IMR-90 (cell line): Measurements from ENCODE around the gene TCF4. TPM values are rescaled to one million over a fixed set of nuclear protein-coding genes. Genes with fewer than 3 reads are reported as not detected.
A peak's percentile ranks its signal among the peaks of the same experiment; 100 is the strongest.

Source experiments
- ATAC-seq: fragments of 200-7000 bp; cut with Tn5 transposase; 2 replicates; pipeline ENCODE4 v1.9.1; 2020; ENCODE audit warnings: low read depth, mild to moderate bottlenecking, moderate library complexity
- BruUV-seq: library from RNA; stranded (reverse); fragments of 400-500 nt; replicated peaks from 2 replicates; lab custom pipeline; 2021; lab: Mats Ljungman, UMichigan
- CTCF ChIA-PET: fragments of 300-600 bp; formaldehyde crosslinking; extraction: SDS; loops from one replicate; lab custom pipeline; 2021; ENCODE audit warnings: antibody characterized with exemption; lab: Yijun Ruan, JAX
- POLR2A ChIA-PET: fragments of 300-600 bp; sonication (Branson Sonifier 250); formaldehyde crosslinking; loops from one replicate; lab custom pipeline; 2022; ENCODE audit warnings: antibody characterized with exemption; ENCODE audit not compliant: unreplicated experiment; lab: Charles Lee
- DNase-seq: peaks from one replicate; pipeline ENCODE4 v3.0.0; 2013
- H2AFZ ChIP-seq: replicated peaks from 2 replicates; pipeline ENCODE3; 2013; ENCODE audit warnings: low read length, mild to moderate bottlenecking; ENCODE audit not compliant: poor library complexity
- H2AK5ac ChIP-seq: 2 replicates; pipeline ENCODE4 v1.6.1; 2013; ENCODE audit warnings: low read depth, low read length, inconsistent platforms
- H2AK9ac ChIP-seq: replicated peaks from 2 replicates; pipeline ENCODE3; 2013; ENCODE audit warnings: mild to moderate bottlenecking, low read depth, low read length, moderate library complexity; ENCODE audit not compliant: poor library complexity
- H2BK120ac ChIP-seq: 2 replicates; pipeline ENCODE4 v1.6.1; 2013; ENCODE audit warnings: low read depth, low read length, inconsistent platforms
- H2BK15ac ChIP-seq: 3 replicates; pipeline ENCODE4 v1.6.1; 2013; ENCODE audit warnings: low read depth, low read length, inconsistent platforms
- H2BK20ac ChIP-seq: 2 replicates; pipeline ENCODE4 v1.6.1; 2013; ENCODE audit warnings: low read depth, mild to moderate bottlenecking, inconsistent platforms, low read length, moderate library complexity
- H2BK5ac ChIP-seq: 2 replicates; pipeline ENCODE4 v1.6.1; 2013; ENCODE audit warnings: mild to moderate bottlenecking, low read depth, low read length, inconsistent platforms; ENCODE audit not compliant: poor library complexity, severe bottlenecking
- H3K14ac ChIP-seq: replicated peaks from 2 replicates; pipeline ENCODE4 v1.6.1; 2013; ENCODE audit warnings: low read depth, low read length, inconsistent platforms
- H3K18ac ChIP-seq: 2 replicates; pipeline ENCODE4 v1.6.1; 2013; ENCODE audit warnings: low read depth, low read length, control low read depth
- H3K23ac ChIP-seq: 2 replicates; pipeline ENCODE4 v1.6.1; 2013; ENCODE audit warnings: low read depth, low read length, inconsistent platforms
- H3K27ac ChIP-seq: 2 replicates; pipeline ENCODE4 v1.5.1; 2013; ENCODE audit warnings: mild to moderate bottlenecking, control low read depth, low read length; ENCODE audit not compliant: insufficient read depth
- H3K27me3 ChIP-seq: 2 replicates; pipeline ENCODE4 v1.6.1; 2013; ENCODE audit warnings: low read length; ENCODE audit not compliant: control insufficient read depth, insufficient read depth
- H3K36me3 ChIP-seq: 2 replicates; pipeline ENCODE4 v1.6.1; 2013; ENCODE audit warnings: low read length, mixed read lengths; ENCODE audit not compliant: control insufficient read depth, insufficient read depth
- H3K4ac ChIP-seq: 2 replicates; pipeline ENCODE4 v1.6.1; 2013; ENCODE audit warnings: low read depth, low read length, inconsistent platforms
- H3K4me1 ChIP-seq: 2 replicates; pipeline ENCODE4 v1.6.1; 2013; ENCODE audit warnings: low read length, mixed read lengths; ENCODE audit not compliant: control insufficient read depth, insufficient read depth
- H3K4me2 ChIP-seq: 2 replicates; pipeline ENCODE4 v1.6.1; 2013; ENCODE audit warnings: low read depth, mild to moderate bottlenecking, control low read depth, low read length, moderate library complexity
- H3K4me3 ChIP-seq: 2 replicates; pipeline ENCODE4 v1.5.1; 2013; ENCODE audit warnings: low read depth, mild to moderate bottlenecking, control low read depth, low read length, moderate library complexity; ENCODE audit not compliant: insufficient read depth
- H3K56ac ChIP-seq: 2 replicates; pipeline ENCODE4 v1.6.1; 2013; ENCODE audit warnings: low read length, inconsistent platforms; ENCODE audit not compliant: insufficient read depth; ENCODE audit errors: extremely low read depth
- H3K79me1 ChIP-seq, 2 experiments: 2 replicates each; pipeline ENCODE4 v1.6.1; 2013; ENCODE audit warnings: low read length in 2 of 2, inconsistent platforms in 1 of 2, low read depth in 1 of 2
- H3K9ac ChIP-seq: 2 replicates; pipeline ENCODE4 v1.6.1; 2013; ENCODE audit warnings: low read depth, low read length, control low read depth
- H3K9me1 ChIP-seq: 2 replicates; pipeline ENCODE4 v1.6.1; 2013; ENCODE audit warnings: low read length, inconsistent platforms; ENCODE audit not compliant: insufficient read depth
- H3K9me3 ChIP-seq: 2 replicates; pipeline ENCODE4 v1.6.1; 2013; ENCODE audit warnings: low read length; ENCODE audit not compliant: control insufficient read depth, insufficient read depth
- H4K20me1 ChIP-seq: 2 replicates; pipeline ENCODE4 v1.6.1; 2013; ENCODE audit warnings: low read length, inconsistent platforms; ENCODE audit not compliant: insufficient read depth
- H4K5ac ChIP-seq: 2 replicates; pipeline ENCODE4 v1.6.1; 2013; ENCODE audit warnings: mild to moderate bottlenecking, low read depth, low read length, control low read depth
- H4K8ac ChIP-seq, 2 experiments: 2 replicates each; pipeline ENCODE4 v1.6.1; 2013; ENCODE audit warnings: low read depth in 2 of 2, low read length in 2 of 2, control low read depth in 1 of 2, inconsistent platforms in 1 of 2
- H4K91ac ChIP-seq: 2 replicates; pipeline ENCODE4 v1.6.1; 2013; ENCODE audit warnings: low read depth, low read length, inconsistent platforms; ENCODE audit not compliant: insufficient read depth
- CTCF ChIP-seq: conservative IDR thresholded peaks from 2 replicates; pipeline ENCODE4 v1.5.1; 2012; ENCODE audit warnings: mild to moderate bottlenecking, low read depth, low read length, improper control_type of control experiment
- FOS ChIP-seq: fragments of 150-350 bp; IDR thresholded peaks from 2 replicates; pipeline ENCODE4 v1.6.1; 2016; ENCODE audit warnings: low read depth, low read length
- MAFK ChIP-seq: IDR thresholded peaks from 2 replicates; pipeline ENCODE4 v1.6.1; 2012; ENCODE audit warnings: low read depth, low read length, improper control_type of control experiment
- RAD21 ChIP-seq: IDR thresholded peaks from 2 replicates; pipeline ENCODE4 v1.6.1; 2012; ENCODE audit warnings: low read length, improper control_type of control experiment
- RCOR1 ChIP-seq: IDR thresholded peaks from 2 replicates; pipeline ENCODE4 v1.6.1; 2012; ENCODE audit warnings: mild to moderate bottlenecking, low read length, improper control_type of control experiment; ENCODE audit not compliant: insufficient replicate concordance
- WGBS, 2 experiments: methylation state at CpG; one replicate each; pipeline versions ENCODE4 v1.1.5 to v1.1.7; 2013; ENCODE audit warnings: missing lambda C conversion rate in 2 of 2; ENCODE audit not compliant: insufficient read length in 1 of 2; ENCODE audit errors: extremely low coverage in 2 of 2; 5-methylcytosine and 5-hydroxymethylcytosine counted together
- dilution Hi-C: fragments of 300-500 bp; cut with HindIII; formaldehyde crosslinking; loops from one replicate; pipeline ENCODE4 v1.14.3; 2018; ENCODE audit warnings: low sequenced_read_pairs; ENCODE audit not compliant: unreplicated experiment
- in situ Hi-C: fragments of 300-500 bp; cut with MboI; formaldehyde crosslinking; loops from 3 replicates; pipeline ENCODE4 v1.14.3; 2019; ENCODE audit warnings: low sequenced_read_pairs, inconsistent platforms, mixed read lengths
- intact Hi-C: fragments of 100-400 bp; cut with micrococcal nuclease; formaldehyde crosslinking; loops from 2 replicates; pipeline ENCODE4 v1.10.0; 2022
- polyA plus RNA-seq, 3 experiments: library from polyadenylated mRNA; depleted of rRNA; stranded (reverse); fragments of >200 nt; gene quantifications; 2 replicates each; pipeline ENCODE4 v1.2.3, GENCODE V29; 2012; ENCODE audit warnings: low replicate concordance in 1 of 3
- total RNA-seq: library from RNA; depleted of rRNA; stranded (reverse); fragments of >200 nt; gene quantifications from 2 replicates; pipeline ENCODE4 v1.2.3, GENCODE V29; 2012

Gene TCF4
- total and polyA plus RNA-seq, 2 of the 4 experiments (the other 2 are of a cell fraction): 30.0 to 87.1 TPM

GRCh38 chr18:55422456-55423180 lies 165.4 kb downstream of the TCF4 start:
- WGBS, 2 experiments: no CpG with 5 or more reads among the region's 13 CpGs
- H2BK20ac ChIP-seq: 0 out of 2 replicates have a peak overlapping the region, but pooled peaks have one; percentile 21
- H3K56ac ChIP-seq: 0 out of 2 replicates have a peak overlapping the region, but pooled peaks have one; percentile 28
- POLR2A ChIA-PET: interaction anchor here (0.6 kb wide), 1 partner anchor 385 kb away, joined by 3 read pairs; no protein-coding TSS in a partner anchor
- H3K23ac ChIP-seq: peak overlapping the region; percentile 88
- no peak overlapping the region for H2AK5ac ChIP-seq
- H3K18ac ChIP-seq: peak overlapping the region; percentile 74
- H3K4me3 ChIP-seq: peak overlapping the region; percentile 43
- H3K36me3 ChIP-seq: no peaks in the 10 kb centered on the region
- dilution Hi-C loops: no loop called here
- peak overlapping the region; percentile 89 for H4K5ac ChIP-seq
- H2BK15ac ChIP-seq: no peak overlapping the region; the same call in 2 of the 3 replicates
- peak overlapping the region; percentile 62 for H3K9ac ChIP-seq
- H4K20me1 ChIP-seq: no peaks in the 10 kb centered on the region
- peak overlapping the region; percentile 99 for H3K4me2 ChIP-seq
- in situ Hi-C loops: loop anchor here (25.0 kb wide), 1 partner anchor 185 kb away; no protein-coding TSS in a partner anchor
- H3K4ac ChIP-seq: no peak overlapping the region; the same call in 1 of the 2 replicates
- ATAC-seq (no peak), DNase-seq (peak; percentile 53)
- CTCF ChIA-PET: interaction anchor here (0.7 kb wide), 1 partner anchor 892 kb away, joined by 3 read pairs; no protein-coding TSS in a partner anchor
- peak overlapping the region; percentile 78 for H3K27ac ChIP-seq
- peak overlapping the region; percentile 65 for H3K14ac ChIP-seq
- peak; percentile 47; the same call in 1 of the 2 replicates for TF ChIP-seq MAFK
- TF ChIP-seq CTCF: no peak
- no peak for TF ChIP-seq RCOR1
- TF ChIP-seq RAD21: no peak
- TF ChIP-seq FOS: no peak
- H4K8ac ChIP-seq: peak overlapping the region; percentile 28 to 61
- no peaks in the 10 kb centered on the region for H3K9me3 ChIP-seq
- H2BK120ac ChIP-seq: peak overlapping the region; percentile 58; the same call in 1 of the 2 replicates
- intact Hi-C loops: loop anchor here (5.0 kb wide), 2 partner anchors 80 kb away; no protein-coding TSS in a partner anchor
- peaks cover 4% of the 10 kb centered on the region; the same call in 1 of the 2 replicates for H3K9me1 ChIP-seq
- no peaks in the 10 kb centered on the region for H3K27me3 ChIP-seq
- peak overlapping the region; percentile 75 for H2AFZ ChIP-seq
- H4K91ac ChIP-seq: peak overlapping the region; percentile 64
- H3K79me1 ChIP-seq: peaks cover 33 to 68% of the 10 kb centered on the region in 2 experiments
- no TSS peak for BruUV-seq
- H2BK5ac ChIP-seq: peak overlapping the region; percentile 80
- H2AK9ac ChIP-seq: no peak overlapping the region
- H3K4me1 ChIP-seq: peaks cover 12% of the 10 kb centered on the region; the same call in 1 of the 2 replicates
